ENCODE measurements around the gene SWT1.

The SWT1 gene, protein sequence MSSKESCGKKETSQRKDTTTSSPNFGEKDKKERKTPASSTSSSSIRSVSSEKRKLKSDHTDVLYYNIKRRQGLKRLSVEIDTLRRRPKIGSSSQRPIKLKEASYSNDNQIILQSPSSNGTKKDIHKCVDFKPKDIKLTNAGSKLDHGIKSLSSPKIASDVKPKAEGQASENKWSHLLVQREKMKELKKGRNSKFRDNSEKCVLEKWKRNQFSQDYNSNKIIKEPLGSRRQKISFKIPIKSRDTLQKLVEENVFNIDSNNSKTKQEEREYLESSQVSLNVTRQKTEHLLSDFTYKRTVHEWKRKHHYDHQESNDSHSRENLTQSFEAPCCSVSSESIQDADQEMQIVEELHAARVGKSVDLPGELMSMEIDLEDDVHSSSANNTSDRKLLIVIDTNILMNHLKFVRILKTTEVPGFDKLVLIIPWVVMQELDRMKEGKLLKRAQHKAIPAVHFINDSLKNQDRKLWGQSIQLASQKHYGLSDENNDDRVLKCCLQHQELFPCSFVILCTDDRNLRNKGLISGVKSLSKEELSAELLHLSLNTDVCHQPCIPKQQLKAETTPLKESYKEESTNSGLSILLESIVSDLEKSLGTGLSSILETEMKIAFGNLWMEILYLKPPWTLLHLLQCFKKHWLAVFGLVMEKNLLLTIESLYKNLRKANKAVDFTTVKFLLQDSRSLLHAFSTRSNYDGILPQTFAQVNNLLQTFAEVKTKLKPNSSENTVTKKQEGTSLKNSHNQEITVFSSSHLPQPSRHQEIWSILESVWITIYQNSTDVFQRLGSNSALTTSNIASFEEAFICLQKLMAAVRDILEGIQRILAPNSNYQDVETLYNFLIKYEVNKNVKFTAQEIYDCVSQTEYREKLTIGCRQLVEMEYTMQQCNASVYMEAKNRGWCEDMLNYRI

DNA sequence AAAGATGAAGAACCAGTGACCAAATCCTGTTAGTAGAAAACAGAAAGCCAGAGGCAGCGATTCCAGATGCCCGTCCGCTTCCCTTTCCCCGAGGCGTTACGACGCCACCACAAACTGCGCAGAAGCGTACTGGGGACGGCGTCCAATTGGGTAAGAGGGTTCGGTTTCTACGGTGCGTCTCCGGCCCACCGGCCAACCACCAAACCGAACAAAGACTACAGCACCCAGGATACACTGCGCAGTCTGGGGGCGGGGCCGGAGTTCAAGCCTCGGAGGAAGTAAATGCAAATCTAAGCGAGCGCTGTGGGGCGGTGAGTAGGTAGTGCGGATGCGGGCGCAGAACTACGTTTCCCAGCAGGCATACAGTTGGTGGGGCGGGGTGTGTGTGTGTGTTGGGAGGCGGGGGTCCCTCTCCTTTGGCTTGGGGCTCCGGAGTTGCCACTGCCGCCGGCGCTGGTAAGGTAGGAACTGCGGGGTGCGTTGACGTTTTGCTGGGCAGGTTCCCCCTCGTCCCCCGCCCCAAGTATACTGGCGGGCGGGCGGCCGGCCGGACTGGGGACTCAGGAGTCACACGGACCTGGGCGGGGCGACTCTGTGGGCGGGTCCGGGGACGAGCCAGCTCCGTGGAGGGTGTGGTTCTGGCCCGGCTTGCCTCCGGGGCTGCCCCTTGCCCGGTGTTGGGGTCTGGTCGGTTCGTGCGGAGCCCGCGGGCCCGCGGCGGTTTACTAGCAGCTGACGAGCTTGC, at the start of gene SWT1, which contains the start of gene TRMT1L:
Gene SWT1 (plus strand): TSS at position 314 of the 745 bp plus-strand sequence. CDS start 3,675 bp downstream, outside the sequence.
Gene TRMT1L (minus strand): TSS at position 100 of the 745 bp plus-strand sequence. CDS start 241 bp downstream, outside the sequence.
- DNase-seq (ENCODE audit: low read depth in 2 of 2), result peak; percentile 96 to 97

DNA sequence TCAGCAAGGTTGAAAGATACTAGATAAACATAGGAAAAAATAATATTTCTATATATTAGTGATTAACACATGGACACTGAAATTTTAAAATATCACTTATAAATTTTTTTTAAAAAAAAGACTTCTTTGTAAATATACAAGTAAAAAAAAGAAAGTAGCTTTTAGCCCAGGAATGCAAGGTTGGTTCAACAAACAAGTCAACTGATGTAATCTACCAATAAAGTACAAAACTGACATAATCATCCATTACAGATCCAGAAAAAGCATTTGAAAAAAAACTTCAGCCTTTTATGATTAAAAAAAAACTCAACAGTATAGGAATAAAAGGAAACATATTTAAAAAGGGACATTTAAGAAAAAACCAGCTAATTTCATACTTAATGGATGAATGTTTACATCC, 48.6 kb upstream of the SWT1 start:
- no peak for DNase-seq (ENCODE audit: low read depth in 2 of 2)

DNA sequence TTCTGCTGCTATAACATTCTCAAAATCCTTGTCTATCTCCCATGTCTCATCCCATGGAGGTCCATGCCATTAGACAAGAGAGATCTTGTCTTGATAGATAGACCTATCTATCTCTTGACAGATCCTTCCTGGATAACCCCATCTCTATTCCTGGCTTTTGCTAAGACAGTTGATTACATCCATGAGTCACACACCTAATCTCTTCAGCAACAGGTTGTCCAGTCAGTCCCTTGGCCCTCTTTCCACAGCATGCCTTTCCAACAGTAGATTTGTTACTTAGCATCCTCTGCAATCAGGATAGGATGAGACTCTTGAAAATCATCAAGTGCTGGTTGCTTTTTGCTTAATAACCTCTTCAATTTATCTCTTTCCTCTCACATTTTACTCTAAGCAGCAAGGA, 46.8 kb upstream of the SWT1 start:
- DNase-seq (ENCODE audit: low read depth in 2 of 2), result no peak

DNA sequence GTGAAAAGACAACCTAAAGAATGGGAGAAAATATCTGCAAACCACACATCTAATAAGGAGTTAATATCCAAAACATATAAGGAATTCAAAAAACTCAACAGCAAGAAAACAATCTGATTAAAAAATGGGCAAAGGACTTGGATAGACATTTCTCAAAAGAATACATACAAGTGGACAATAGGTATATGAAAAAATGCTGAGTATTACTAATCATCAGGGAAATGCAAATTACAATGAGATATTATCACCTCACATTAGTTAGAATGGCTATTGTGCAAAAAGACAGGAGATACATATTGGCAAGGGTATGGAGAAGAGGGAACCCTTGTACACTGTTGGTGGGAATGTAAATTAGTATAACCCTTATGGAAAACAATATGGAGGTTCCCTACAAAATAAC, 45.1 kb upstream of the SWT1 start:
- DNase-seq (ENCODE audit: low read depth in 2 of 2), result no peak

DNA sequence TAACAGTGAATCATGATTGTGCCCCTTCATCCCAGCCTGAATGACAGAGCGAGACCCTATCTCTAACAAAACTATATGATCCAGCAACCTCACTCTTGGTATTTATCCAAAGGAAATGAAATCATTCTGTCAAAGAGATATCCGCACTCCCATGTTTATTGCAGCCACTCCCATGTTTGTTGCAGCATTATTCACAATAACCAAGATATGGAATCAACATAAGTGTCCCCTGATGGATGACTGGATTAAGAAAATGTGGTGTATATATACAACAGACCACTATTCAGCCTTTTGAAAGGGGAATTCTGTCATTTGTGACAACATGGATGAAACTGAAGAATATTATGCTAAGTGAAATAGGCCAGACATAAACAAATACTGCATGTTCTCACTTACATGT, 44.6 kb upstream of the SWT1 start:
- no peak for DNase-seq (ENCODE audit: low read depth in 2 of 2)

DNA sequence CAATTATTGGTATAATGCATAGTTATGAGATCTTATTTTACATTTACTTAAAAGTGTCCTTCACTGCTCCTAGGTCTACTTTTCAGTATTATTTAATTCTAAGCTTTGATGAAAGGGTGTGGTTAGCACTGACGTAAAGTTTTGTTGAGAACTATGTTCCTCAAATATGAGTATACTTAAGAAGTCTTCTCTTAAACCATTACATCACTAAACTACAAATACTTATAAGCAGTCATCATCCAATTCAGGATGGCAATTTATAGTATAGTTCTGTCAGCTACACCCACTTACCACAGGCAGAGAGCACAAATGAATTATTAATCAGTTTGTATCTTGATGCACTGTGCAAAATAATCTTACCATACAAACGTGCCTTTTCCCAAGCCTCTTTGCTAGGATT, 27.3 kb upstream of the SWT1 start:
- DNase-seq (ENCODE audit: low read depth in 2 of 2), result no peak

DNA sequence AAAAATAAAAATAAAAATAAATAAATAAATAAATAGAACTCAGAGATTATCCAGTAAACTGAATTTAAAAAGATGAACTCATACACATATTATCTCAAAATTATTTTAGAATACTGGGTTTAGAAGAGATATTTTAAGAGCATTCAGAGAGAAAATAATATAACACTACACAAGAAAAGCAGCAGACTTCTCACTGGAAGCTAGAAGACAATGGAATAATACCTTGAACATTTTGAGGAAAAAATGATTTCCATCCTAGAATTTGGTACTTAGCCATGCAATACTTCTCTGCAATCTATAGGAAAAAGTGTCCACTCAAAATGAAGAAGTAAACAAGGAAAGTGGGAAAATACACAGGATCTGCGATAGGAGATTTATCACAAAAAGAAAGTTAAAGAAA, 24.4 kb upstream of the SWT1 start:
- no peak for DNase-seq (ENCODE audit: low read depth in 2 of 2)

DNA sequence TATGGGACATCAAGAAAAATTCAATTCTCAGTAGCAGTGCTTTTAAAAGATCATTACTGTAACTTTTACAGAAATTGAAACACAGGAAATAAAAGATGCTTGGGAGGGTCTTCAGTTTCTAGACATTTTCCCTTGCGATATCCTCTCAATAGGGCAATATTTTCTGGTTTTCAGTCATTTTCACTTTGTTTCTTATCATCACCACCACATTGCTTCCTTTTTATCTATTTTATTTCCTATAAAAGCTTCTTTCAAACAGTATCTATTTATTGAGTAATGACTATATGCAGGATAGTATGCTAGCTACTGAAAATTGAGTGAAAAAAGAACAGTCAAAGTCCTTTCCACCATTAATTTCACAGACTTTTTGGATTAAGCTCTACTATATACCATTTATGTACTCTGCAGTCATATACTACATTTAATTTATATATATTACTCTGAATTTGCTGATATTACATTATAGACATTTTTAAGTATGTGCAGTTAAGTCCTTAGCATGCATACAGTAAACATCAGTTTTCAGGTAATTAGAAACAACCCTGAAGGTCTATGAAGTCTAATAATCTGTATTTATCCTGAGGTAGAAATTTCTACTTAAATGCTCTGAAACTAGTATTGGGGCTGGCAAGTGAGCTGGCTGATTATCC, 18.9 kb upstream of the SWT1 start:
- no peak for DNase-seq (ENCODE audit: low read depth in 2 of 2)

DNA sequence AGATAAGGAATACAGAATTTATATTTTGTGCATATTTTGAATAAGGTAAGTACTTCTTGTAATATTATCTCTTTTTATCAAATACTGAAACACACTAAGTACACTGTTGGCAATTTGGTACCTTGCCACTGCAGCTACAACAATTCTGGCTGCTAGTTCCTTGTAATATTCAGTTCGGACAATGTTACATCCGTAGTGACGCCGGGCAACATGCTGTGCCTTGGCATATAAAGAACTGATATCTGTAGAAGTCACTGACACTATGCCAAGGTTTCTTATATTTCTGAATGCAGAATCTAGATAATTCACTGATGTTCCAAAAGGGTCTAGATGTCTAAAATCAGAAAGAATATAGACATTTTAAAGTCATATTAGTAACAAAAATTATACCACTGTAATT, 17.7 kb upstream of the SWT1 start:
- no peak for DNase-seq (ENCODE audit: low read depth in 2 of 2)

DNA sequence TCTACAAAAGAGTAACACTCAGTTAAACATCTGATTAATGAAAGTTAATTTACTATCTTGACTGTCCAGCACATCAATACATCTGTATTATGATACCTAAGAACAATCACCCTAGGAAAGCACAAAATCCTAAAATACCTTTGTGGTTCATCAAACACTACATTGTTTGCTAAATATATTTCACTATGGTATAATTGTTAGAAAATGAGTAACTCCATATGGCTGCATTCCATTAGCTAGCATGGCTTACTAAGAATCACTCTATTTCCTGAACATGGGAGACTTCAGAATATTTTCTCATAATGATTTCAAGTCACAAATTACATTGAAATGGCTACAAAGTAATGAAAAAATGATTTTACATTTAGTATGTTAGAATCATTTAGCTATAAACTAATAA, 12.7 kb upstream of the SWT1 start:
- DNase-seq (ENCODE audit: low read depth in 2 of 2), result no peak

DNA sequence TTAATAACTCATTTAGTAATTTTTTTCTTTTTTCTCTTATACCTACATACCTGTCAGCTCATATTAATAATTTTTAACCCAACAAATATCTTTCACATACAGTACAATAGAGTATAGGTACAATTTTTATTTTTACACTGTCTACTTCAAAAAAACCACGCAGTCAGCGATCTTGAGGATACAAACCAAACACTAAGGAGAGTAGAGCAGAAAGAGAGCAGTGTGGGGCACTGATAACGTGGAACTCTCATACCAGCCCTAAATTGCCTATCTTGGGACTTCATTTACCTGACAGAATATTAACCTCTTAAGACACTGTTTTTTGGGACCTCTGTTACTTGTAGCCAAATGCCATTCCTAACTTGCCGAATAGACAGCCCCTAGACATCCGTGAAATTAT, 5.8 kb upstream of the SWT1 start:
- DNase-seq (ENCODE audit: low read depth in 2 of 2), result no peak

DNA sequence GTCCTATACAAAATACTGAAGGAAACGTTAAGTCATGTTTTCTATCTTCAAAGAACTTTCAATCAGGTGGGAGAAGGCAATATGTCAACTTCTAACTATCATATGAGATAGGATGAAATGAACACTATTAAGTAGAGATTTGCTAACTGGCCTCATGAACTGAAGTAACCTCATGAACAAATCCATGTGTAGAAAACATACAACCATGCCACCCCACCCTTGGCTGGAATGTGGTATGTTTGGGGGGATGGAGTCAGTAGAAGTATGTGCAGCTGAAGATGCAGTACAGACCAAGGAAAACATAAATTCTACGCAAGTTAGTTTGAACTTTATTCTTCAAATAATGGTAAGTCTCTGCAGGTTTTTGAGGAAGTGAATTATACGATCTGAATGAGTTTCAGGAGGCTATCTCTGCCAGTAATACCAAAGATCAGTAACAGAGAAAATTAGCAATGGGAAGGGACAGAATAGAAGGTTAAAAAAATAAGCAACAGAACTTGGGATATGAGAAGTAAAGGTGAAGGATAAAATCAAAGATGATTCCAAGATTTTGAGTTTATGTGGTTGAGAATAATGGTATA, 4.7 kb upstream of the SWT1 start:
- no peak for DNase-seq (ENCODE audit: low read depth in 2 of 2)

DNA sequence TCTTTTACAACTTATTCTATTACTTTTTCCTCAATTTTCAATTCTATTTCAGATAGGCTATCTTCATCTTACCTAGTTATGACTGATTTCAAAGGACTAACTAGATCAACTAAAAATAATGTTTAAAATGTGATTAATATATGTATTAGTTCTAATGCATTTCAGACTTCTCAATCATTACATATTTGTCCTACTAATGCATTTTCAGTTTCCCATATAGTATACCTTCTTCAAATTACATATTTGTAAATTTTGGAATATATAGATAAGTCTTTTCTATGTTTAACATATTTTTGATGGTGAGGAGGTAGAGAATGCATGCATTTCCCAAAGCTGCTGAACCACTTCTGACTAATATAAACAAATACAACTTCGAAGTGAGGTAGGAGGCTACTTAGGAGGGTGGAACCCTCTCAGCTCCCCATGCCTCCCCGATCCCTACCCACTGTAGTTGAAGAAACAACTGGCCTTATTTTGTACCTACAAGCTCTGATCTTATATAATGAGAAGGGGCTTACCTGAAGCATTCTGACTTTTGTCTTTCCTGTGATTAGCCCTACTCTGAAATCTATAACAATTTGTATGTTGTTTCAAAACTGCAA, 2.0 kb upstream of the SWT1 start:
- DNase-seq (ENCODE audit: low read depth in 2 of 2), result no peak

DNA sequence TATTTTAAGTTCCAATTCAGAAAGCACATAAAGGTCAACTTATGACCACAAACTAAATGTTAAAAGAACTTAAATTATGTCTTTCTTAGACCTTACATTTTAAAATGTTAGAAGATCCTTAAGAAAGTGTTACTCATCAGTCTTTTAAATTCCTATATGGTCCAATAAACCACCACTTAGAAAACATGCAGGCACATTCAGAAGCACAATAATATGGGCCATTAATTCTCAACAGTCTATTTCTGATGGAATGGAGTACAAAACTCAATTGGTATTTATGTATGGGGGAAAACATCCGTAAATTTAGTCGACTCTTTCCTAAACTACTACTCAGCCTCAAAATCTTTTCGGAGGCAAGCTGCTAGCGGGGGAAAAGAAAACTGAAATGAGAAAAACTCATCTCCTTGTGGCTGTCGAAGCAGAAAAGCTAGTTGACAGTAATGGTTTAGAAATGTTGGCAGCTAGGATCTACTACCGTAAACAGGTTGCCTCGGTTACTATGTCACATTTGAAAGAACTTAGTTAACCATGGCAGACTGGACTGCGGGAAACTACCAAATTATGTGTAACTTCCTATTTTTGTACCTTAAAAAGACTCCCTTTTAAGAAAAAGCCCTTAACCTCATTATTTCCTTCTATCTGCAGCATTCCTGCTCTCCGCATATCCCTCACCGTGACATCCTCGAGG, 1.2 kb upstream of the SWT1 start:
- no peak for DNase-seq (ENCODE audit: low read depth in 2 of 2)

DNA sequence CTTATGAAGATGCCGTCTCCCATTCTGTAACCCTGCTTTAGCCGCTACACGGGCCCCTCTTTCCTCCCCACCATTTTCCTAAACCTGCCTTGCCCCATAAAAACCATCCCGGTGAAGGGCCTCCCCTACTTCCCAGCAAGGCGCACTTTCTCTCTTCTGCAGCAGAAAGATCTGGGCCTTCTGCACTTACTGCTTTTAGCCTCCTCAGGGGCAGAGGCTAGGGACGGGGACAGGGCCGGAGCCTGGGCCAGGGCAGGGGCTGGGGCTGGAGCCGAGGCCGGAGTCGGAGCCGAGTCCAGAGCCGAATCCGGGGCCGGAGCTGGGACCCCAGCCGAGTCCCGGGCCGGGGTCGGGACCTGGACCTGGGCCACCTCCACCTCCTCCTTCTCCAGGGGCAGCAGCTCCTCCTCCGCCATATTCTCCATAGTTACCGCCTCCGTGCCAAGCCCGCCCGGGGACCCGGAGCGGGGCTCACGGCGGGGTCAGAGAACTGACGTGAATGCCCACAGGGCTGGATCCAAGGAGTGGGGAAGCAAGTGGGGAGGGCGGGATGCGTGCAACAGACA, 596 bp upstream of the SWT1 start:
- peak in 1 of 2 donors; percentile 12 for DNase-seq (ENCODE audit: low read depth in 2 of 2)

DNA sequence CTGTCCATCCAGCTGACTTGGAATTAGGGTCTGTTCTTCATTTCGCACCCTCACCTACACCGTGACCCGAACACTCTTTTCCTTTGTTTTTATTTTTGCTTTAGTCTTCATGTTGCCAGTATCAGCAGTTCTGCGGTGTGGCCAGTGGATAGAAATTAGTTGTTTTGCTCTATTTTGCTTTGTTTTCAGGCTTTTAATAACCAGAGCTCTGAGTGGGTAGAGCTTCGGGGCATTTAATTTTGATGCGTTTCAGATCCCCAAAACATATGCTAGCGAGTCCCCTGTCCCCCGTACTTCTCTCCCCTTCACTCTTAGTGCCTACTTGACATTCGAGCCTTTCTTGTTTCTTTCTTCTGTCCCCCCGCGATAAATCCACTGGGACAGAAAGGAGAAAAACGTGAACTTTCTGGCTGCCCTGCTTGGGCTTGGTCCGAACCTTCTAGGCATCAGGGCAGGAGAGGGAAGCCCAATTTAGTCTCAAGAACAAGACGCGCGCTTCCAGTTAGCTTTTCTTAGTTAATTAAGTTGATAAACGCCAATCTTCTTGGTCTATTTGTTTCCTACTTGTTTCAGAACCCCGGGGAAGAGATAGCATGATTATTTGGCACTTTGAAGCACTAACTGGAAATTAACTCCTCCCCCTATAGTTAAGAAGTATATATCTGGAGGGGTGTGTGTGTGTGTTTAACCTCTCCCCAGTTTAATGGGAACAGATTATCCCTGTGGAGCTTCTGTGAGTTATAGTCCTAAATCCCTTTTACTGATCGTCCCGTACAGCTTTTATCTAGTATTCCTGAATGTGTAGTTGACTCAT, 839 bp downstream of the SWT1 start:
- no peak for DNase-seq (ENCODE audit: low read depth in 2 of 2)

DNA sequence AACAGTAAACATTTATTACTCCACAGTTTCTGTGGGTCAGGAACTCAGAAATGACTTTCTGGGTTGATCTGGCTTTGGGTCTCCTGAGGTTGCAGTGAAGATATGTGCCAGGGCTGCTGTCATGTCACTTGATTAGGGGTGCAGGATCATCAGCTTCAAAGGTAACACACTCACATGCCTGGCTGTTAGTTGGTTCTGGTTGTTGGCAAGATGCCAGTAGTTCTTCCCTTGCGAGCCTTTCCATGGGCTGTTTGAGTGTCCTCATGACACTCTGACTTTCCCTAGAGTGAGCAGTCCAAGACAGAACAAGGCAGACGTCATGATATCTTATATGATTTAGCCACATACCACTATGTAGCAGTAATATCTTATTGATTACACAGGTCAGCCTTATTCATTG, 1.8 kb downstream of the SWT1 start:
- DNase-seq (ENCODE audit: low read depth in 2 of 2), result no peak

DNA sequence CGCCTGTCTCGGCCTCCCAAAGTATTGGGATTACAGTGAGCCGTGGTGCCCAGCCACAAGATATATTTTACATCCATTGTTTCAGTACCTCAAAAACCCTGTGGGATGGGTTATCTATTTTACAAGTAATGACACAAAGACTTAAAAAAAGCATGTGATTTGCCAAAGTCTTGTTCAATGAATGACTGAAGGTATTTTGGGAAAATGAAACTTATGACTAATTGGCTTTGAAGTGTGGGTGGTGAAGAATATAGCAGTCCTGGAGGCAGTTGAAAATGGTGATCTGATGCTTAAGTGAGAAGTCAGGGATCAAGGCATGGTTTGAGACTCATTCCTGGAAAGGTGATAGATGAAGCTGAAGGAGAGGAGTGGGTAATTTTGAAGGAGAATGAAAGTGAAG, 3.0 kb downstream of the SWT1 start:
- DNase-seq (ENCODE audit: low read depth in 2 of 2), result no peak

DNA sequence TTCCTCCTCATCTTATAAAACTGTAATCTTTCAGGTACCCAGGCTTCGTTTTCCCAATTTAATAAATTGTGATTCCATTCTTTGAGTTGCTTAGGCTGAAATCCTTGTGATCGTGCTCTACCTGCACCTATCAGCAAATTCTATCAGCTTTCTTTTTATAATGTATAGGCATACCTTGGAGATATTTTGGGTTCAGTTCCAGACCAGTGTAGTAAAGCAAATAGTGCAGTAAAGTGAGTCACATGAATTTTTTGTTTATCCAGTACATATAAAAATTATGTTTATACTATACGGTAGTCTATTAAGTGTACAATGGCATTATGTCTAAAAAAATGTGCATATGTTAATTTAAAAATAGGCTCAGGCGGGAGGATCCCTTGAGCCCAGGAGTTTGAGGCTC, 5.5 kb downstream of the SWT1 start:
- no peak for DNase-seq (ENCODE audit: low read depth in 2 of 2)
